ENCODE results near the gene ACOX2. TPM values are rescaled to one million over a fixed set of nuclear protein-coding genes. Genes with fewer than 3 reads are reported as not detected.

The ACOX2 gene
- total RNA-seq, 3 donors from 2014 or later (not counting 1 experiment from before 2014, with no cell fraction given): not detected

DNA sequence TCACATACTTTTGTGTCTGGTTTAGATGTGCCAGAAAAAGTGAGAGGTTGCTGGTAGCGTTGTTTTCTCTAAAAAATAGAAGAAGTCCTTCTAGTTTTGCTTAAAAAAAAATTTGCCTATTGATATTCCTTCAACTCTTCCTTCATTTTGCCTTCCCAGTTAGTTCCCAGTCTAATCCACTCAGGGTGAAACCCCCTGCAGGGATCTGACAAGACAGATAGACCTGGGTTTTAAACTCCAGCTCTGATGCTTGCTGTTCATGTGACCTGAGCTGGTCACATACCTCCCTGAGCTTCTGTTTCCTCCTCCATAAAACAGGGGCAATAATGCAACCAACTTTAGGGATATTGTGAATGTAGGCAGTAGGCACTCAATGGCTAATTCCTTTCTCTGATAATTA, 63.7 kb downstream of the ACOX2 start:
- Histone ChIP-seq H3K27ac (ENCODE audit: low read length) (no peak overlapping the region), H3K9me3 (ENCODE audit: control insufficient read depth, insufficient read depth, low read length) (no peaks in the 10 kb centered on the region), H3K4me3 (ENCODE audit: low read length) (no peak overlapping the region), H3K36me3 (ENCODE audit: control insufficient read depth, insufficient read depth, low read length) (no peaks in the 10 kb centered on the region), H3K27me3 (ENCODE audit: control insufficient read depth, insufficient read depth, low read length) (no peaks in the 10 kb centered on the region), H3K4me1 (ENCODE audit: control insufficient read depth, insufficient read depth, low read length) (peaks cover 37% of the 10 kb centered on the region)
- no peak for TF ChIP-seq CTCF (IDR thresholded peaks at IDR 0.05)
- no peak for DNase-seq
- H3K4me1 Mint-ChIP-seq: peaks cover 30 to 35% of the 10 kb centered on the region in 2 donors
- 57% methylated on average over 1 of the region's 1 CpG for WGBS (ENCODE audit: insufficient coverage)
- no peak overlapping the region for H3K27ac Mint-ChIP-seq
- intact Hi-C loops (cut with micrococcal nuclease): no loop called here
- no peaks in the 10 kb centered on the region for H3K36me3 Mint-ChIP-seq
- no peaks in the 10 kb centered on the region for H3K9me3 Mint-ChIP-seq
- peaks cover 0 to 3% of the 10 kb centered on the region in 2 donors for H3K27me3 Mint-ChIP-seq (ENCODE audit: low read depth in 2 of 2)
- ATAC-seq: no peak
- no peak overlapping the region for H3K4me3 Mint-ChIP-seq

- no peaks in the 10 kb centered on the region for H3K9me3 Mint-ChIP-seq
- peak overlapping the region; percentile 65 to 77 for H3K27ac Mint-ChIP-seq
- peak; percentile 90 to 98 (median 95) for ATAC-seq
- TF ChIP-seq CTCF (IDR thresholded peaks at IDR 0.05): no peak
- Histone ChIP-seq H3K36me3 (ENCODE audit: control insufficient read depth, insufficient read depth, low read length) (no peaks in the 10 kb centered on the region), H3K27me3 (ENCODE audit: control insufficient read depth, insufficient read depth, low read length) (no peaks in the 10 kb centered on the region), H3K4me3 (ENCODE audit: low read length) (no peak overlapping the region), H3K4me1 (ENCODE audit: control insufficient read depth, insufficient read depth, low read length) (peaks cover 37% of the 10 kb centered on the region), H3K27ac (ENCODE audit: low read length) (peak overlapping the region; percentile 59), H3K9me3 (ENCODE audit: control insufficient read depth, insufficient read depth, low read length) (no peaks in the 10 kb centered on the region)
- no peaks in the 10 kb centered on the region for H3K36me3 Mint-ChIP-seq
- H3K4me3 Mint-ChIP-seq: peak overlapping the region; percentile 62
- H3K4me1 Mint-ChIP-seq: peaks cover 30 to 35% of the 10 kb centered on the region in 2 donors
- intact Hi-C loops (cut with micrococcal nuclease): loop anchor here (2.0 kb wide), 1 partner anchor 22 kb away; the partner anchor contains the start of gene KCTD6
- DNase-seq: peak; percentile 28 to 64
- WGBS (ENCODE audit: insufficient coverage): 32% methylated on average over 10 of the region's 10 CpGs
- peaks cover 0 to 3% of the 10 kb centered on the region in 2 donors for H3K27me3 Mint-ChIP-seq (ENCODE audit: low read depth in 2 of 2)
These were observed 65.7 kb downstream of the ACOX2 start for GRCh38 chr3:58471025-58471887.

- peak overlapping the region; percentile 59 for H3K27ac ChIP-seq (ENCODE audit: low read length)
- Mint-ChIP-seq H3K4me3 (peak overlapping the region; percentile 62), H3K27ac (peak overlapping the region; percentile 65 to 77), H3K27me3 (ENCODE audit: low read depth in 2 of 2) (peaks cover 0 to 3% of the 10 kb centered on the region in 2 donors), H3K36me3 (no peaks in the 10 kb centered on the region), H3K9me3 (no peaks in the 10 kb centered on the region), H3K4me1 (peaks cover 30 to 35% of the 10 kb centered on the region in 2 donors)
- no peaks in the 10 kb centered on the region for H3K27me3 ChIP-seq (ENCODE audit: control insufficient read depth, insufficient read depth, low read length)
- no peaks in the 10 kb centered on the region for H3K9me3 ChIP-seq (ENCODE audit: control insufficient read depth, insufficient read depth, low read length)
- WGBS (ENCODE audit: insufficient coverage): 96% methylated on average over 12 of the region's 12 CpGs
- intact Hi-C loops (cut with micrococcal nuclease): loop anchor here (2.0 kb wide), 1 partner anchor 22 kb away; the partner anchor contains the start of gene KCTD6
- peaks cover 37% of the 10 kb centered on the region for H3K4me1 ChIP-seq (ENCODE audit: control insufficient read depth, insufficient read depth, low read length)
- ATAC-seq (no peak), DNase-seq (no peak)
- TF ChIP-seq CTCF (IDR thresholded peaks at IDR 0.05): no peak
- no peaks in the 10 kb centered on the region for H3K36me3 ChIP-seq (ENCODE audit: control insufficient read depth, insufficient read depth, low read length)
- H3K4me3 ChIP-seq (ENCODE audit: low read length): no peak overlapping the region
These were observed 66.5 kb downstream of the ACOX2 start for GRCh38 chr3:58470363-58471024.

All from natural killer cell (primary cell).